Measurements from ENCODE around the gene CRTC1.
A peak's percentile ranks its signal among the peaks of the same experiment; 100 is the strongest.
"Not testable (repeated sequence)": the region's sequence is repeated elsewhere in the genome, so short reads cannot be mapped to it uniquely, and the experiment has no call there.

CRTC1 gene

DNA sequence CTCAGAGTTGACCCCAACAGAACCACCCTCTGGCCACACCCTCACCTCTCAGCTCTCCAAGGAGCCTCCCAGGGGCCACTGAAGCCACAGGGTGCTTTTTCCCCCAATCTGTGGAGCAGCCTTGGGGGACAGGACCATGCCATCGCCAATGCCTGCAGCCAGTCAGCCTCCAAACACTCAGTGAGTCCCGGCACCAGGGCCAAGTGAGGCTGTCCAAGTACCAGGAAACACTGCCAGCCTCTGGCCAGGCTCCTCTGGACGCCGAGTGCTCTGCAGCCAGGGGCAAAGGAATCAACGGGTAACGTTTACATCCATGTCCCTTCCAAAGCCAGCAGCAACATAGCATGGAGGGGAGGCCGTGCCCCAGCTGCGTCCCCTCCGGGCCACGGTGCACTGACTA is 117.2 kb downstream of the CRTC1 start:
- no peak for DNase-seq (ENCODE audit: low read depth in 3 of 3)

DNA sequence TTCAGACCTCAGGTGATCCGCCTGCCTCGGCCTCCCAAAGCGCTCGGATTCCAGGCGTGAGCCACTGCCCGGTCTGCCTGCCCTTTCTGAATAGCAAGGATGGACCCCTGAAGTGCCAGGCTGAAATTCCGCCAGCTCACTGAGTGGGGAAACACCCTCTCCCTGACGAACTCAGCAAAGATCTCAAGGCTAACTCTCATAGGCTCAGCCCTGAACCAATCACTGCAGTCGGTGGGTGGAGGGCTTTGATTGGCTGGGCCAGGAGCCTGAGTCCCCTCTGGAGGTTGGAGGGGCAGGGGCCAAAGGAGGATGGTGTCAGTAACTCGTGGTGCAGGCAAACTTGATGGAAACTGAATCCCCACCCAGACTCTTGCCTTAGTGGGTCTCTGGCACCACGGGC is 118.9 kb downstream of the CRTC1 start:
- DNase-seq (ENCODE audit: low read depth in 3 of 3): no peak

DNA sequence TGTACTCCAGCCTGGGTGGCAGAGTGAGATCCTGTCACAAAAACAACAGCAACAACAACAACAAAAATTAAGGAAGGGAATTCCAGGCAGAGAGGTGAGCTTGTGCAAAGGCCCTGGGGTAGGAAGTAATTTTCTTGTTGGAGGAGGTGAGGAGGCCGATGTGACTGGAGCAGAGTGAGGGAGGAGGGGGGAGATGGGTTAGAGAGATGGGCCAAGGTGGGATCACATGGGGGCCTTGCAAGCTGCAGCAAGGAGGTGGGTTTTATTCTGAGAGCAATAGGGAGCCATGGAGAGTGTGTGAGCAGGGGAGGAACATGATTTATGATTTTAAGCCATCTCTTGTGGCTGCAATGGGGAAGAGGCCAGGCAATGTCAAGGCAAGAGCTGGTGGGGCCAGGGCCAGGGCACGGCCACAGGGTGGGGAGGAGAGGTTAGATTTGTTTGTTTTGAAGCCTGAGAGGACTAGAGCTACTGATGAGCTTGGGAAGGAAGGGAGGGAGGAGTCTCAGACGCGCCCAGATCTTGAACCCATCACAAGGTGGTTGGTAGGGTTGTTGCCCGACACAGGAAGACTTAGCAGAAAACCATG is 120.2 kb downstream of the CRTC1 start:
- DNase-seq (ENCODE audit: low read depth in 3 of 3): no peak

DNA sequence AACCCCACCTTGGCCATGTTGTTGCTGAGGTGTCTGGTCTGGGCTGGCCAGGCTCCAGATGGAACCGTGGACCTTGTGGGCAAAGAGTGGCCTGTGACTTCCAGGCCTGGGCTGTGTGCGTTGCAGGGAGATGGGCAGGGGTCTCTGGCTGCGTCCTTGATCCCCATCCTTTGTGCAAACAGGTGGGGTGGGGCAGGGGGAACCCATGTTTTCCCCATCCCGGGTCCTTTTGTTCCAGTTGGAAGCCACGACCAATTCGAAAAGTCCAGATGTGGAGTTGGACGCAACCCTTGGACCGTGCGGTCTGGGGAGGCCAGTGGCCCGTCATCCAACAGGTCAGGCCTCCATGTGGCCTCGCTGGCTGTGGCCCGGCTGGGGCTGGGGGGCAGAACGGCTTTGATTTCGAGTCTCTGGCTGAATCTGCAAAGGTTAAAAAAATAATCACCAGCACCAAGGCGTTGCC is 120.7 kb downstream of the CRTC1 start:
- DNase-seq (ENCODE audit: low read depth in 3 of 3): no peak

DNA sequence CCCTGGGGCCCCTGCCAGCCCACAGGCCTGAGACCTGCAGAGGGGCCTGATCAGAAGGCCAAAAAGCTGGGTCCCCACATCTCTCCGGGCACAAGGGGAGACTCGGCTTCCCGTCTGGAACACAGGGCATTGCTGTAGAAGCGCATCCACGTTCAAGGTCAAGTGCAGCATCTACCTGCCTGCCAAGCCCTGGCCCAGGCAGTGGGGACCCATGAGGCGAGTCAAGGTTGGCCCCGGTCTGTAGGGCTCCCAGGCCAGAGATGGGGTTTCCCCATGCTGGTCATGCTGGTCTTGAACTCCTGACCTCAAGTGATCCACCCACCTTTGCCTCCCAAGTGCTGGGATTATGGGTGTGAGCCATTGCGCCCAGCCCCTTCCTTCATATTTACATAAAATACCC is 121.2 kb downstream of the CRTC1 start:
- no peak for DNase-seq (ENCODE audit: low read depth in 3 of 3)

DNA sequence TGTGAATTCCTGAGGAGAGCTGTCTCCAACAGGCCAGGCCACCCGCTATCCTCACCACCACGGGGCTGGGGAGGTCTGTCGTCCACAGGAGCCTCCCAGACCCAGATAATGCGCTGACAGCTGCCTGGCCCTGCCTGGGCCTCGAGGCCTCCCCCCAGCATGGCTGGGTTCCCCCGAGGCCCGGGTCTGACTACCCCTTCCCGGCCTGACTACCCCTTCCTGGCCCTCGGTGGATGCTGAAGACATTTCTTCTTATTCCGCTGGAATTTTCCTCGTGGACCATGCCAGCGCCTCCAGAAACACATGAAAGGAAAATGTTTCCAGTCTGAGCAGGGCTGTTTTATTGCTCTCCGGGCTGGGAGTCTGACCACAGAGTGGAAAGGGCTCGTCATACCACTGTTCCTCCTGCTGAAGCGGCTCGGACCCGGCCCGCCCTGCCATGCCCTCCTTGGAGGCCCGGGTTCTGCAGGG is 124.4 kb downstream of the CRTC1 start:
- no peak for DNase-seq (ENCODE audit: low read depth in 3 of 3)

DNA sequence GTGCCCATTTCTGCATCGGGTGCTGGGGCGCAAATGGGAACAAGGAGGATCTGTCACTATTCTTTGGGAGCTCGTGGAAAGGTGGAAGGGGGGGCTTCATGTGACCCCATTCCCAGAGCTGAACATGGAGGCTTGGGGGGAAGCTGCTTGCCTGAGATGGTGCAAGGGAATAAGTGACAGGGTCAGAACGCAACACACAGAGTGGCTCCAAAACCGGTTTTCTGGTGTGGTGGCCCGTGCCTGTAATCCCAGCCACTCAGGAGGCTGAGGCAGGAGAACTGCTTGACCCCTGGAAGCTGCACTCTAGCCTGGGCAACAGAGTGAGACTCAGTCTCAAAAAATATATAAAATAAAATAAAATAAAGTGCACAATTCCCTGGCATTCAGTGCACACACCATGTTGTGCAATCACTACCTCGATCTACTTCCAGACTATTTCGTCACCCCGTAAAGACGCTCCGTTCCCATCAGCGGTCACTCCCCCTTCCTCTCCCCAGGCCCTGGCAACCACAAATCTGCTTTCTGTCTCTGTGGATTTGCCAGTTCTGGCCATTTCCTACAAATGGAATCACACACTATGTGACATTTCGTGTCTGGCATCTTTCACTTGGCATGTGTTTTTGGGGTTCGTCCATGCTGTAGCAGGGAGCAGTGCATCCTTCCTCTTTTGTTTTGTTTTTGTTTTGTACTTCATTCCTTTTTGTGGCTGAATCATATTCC is 125.8 kb downstream of the CRTC1 start:
- no peak for DNase-seq (ENCODE audit: low read depth in 3 of 3)

DNA sequence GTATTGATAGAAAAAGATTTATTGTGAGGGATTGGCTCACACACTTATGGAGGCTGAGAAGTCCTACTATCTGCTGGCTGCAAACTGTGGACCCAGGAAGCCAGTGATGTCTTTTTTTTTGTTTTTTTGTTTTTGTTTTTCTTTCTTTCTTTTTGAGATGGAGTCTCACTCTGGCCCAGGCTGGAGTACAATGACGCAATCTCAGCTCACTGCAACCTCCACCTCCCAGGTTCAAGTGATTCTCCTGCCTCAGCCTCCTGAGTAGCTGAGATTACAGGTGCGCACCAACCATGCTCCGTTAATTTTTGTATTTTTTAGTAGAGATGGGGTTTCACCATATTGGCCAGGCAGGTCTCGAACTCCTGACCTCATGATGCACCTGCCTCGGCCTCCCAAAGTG is 128.2 kb downstream of the CRTC1 start:
- not testable (repeated sequence) for DNase-seq (ENCODE audit: low read depth in 3 of 3)

DNA sequence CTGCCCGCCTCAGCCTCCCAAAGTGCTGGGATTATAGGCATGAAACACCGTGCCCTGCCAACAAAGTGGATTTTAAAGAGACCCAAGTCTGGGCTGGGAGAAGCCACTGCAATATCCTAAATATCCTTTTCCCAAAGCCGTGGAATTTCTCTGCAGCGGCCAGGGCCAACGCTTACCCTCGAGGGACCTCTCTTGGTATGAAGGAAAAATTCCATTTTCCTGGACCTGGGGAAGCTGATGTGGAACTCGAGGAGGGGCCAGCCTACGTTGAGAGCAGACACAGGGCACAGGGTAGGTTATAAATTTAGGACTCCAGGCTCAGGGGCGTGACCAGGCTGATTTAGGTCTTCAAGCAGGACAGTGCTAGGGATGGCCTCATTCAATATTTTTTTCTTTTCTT is 130.6 kb downstream of the CRTC1 start:
- no peak for DNase-seq (ENCODE audit: low read depth in 3 of 3)

DNA sequence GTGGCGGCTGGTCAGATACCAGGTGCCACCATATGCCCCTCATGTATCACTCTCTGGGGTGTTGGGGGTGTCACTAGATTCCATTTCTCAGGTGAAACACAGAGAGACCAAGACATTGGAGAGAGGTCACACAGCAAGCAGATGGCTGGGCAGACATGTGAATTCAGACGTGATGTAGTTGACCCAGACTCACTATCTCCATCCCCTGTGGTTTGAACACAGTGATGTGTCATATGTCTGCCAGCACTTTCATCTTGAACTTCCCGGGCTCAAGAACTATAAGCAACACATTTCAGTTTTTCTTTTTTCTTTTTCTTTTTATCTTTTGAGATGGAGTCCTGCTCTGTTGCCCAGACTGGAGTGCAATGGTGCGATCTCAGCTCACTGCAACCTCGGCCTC is 132.2 kb downstream of the CRTC1 start:
- DNase-seq (ENCODE audit: low read depth in 3 of 3): no peak

DNA sequence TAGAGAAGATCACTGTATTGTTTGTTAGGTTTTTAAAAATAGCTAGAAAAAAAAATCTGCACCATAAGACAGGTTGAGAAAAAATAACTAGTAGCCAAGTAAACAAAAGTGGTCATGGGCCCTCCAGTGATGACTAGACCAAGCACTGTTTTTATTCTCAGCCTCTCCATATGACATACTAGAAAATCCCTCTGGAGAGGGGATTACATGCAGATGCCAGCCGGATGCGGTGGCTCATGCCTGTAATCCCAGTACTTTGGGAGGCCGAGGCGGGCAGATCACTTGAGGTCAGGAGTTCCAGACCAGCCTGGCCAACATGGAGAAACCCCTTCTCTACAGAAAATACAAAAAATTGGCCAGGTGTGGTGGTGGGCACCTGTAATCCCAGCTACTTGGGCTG is 133.2 kb downstream of the CRTC1 start:
- DNase-seq (ENCODE audit: low read depth in 3 of 3): not testable (repeated sequence)

DNA sequence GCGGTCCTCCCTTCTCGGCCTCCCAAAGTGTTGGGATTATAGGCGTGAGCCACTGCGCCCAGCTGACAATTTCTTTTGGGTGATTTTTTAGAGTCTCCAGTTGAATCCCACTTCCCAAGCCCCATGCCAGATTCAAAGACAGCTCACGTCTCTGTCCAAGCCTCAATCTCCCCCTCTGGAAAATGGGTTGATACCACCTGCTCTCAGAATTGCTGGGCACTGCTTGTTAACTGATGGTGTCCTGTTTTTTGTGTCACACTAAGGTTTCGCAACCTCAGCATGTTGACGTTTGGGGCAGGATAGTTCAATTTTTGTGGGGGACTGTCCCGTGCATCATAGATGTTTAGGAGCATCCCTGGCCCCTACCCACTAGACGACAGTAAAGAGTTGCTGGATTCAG is 134.1 kb downstream of the CRTC1 start:
- no peak for DNase-seq (ENCODE audit: low read depth in 3 of 3)

DNA sequence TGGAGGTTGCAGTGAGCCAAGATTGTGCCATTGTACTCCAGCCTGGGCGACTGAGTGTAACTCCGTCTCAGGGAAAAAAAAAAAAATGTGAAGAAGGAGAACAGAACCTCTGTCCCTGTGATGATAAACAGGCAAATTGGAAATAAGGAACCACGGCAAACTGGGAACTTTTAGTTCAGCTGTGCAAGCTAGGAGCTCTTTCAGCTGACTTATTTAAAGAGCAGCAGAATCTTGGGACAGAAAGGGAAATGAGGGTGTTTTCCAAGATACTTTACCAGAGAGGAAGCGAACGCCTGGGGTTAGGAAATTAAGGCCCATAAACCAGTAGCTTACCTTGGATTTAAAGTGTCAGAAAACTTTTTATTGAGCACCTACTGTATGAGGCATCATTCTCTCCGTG is 145.3 kb downstream of the CRTC1 start:
- no peak for DNase-seq (ENCODE audit: low read depth in 3 of 3)

DNA sequence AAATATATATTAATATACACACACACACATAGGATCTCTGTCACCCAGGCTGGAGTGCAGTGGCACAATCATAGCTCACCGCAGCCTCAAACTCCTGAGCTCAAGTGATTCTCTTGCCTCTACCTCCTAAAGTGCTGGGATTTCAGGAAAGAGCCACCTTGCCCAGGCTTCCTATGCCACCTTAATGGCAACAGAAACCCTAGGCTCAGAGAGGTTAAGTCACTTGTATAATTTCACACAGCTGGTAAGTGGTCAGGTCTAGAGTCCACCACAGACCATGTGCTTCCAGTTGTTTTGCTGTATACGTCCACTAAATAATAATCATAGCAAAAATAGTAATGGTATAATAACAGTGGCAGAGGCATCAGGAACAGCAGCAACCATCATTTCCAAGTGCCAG is 147.0 kb downstream of the CRTC1 start:
- no peak for DNase-seq (ENCODE audit: low read depth in 3 of 3)

DNA sequence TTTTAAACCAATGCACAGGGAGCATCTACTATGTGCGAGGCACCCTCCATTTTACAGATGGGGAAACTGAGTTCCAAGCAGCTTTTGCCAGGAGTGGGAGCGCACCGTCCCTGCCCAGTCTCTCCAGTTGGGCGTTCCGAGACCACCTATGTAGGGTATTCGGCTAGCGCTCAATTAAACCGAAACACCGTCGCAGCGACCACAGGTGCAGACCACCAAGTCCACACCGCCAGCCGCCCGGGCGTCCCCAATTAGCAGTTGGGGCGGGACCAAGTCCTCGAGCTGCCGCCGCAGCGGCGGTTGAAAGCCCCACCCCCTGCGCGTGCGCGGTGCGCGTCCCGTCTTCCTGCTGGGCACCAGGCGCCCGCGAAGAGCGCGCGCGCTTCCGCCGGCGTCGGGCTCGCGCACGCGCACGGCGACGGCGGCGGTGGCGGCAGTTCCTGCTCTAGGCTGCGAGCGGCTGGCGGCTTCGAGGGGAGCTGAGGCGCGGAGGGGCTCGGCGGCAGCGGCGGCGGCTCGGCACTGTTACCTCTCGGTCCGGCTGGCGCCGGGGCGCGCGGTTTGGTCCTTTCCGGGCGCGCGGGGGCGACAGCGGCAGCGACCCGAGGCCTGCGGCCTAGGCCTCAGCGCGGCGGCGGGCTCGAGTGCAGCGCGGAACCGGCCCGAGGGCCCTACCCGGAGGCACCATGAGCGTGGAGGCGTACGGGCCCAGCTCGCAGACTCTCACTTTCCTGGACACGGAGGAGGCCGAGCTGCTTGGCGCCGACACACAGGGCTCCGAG is 148.2 kb downstream of the CRTC1 start, which contains the start of gene UPF1:
UPF1 (plus strand) TSS at position 436 of the 782 bp plus-strand sequence; CDS start at position 687, 251 bp downstream.
- DNase-seq (ENCODE audit: low read depth in 3 of 3): peak; percentile 93 to 95 (median 94)
